Fibroblast of mammary gland (primary cell): ENCODE data around the gene EDC4.
"Not testable (repeated sequence)": the region's sequence is repeated elsewhere in the genome, so short reads cannot be mapped to it uniquely, and the experiment has no call there.

Experiments used
- DNase-seq: peaks from one replicate; pipeline ENCODE4 v3.0.0-alpha.2; 2010; ENCODE audit warnings: low read depth
- H3K4me3 ChIP-seq: 2 replicates; pipeline ENCODE4 v1.5.1; 2011; ENCODE audit warnings: low read depth, mild to moderate bottlenecking, low read length, moderate library complexity; ENCODE audit not compliant: control insufficient read depth
- TF ChIP-seq, protein P1 (sequence below): conservative IDR thresholded peaks from 2 replicates; pipeline ENCODE4 v1.5.1; 2011; ENCODE audit warnings: low read depth, low read length, inconsistent platforms; ENCODE audit not compliant: control insufficient read depth, insufficient read depth

The EDC4 gene

DNA sequence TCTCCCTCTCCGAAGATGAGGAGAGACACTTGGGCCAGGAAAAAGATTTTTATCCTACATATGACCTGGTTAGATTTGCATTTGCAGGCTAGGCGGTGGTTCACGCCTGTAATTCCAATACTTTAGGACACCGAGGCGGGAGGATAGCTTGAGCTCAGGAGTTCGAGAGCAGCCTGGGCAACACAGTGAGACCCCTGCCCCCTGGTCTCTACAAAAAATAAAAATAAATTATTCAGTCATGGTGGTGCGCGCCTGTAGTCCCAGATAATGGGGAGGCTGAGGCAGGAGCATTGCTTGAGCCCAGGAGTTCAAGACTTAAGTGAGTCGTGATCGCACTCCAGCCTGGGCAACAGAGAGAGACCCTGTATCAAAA, 38.6 kb upstream of the EDC4 start:
- DNase-seq: no peak
- TF ChIP-seq, protein P1, sequence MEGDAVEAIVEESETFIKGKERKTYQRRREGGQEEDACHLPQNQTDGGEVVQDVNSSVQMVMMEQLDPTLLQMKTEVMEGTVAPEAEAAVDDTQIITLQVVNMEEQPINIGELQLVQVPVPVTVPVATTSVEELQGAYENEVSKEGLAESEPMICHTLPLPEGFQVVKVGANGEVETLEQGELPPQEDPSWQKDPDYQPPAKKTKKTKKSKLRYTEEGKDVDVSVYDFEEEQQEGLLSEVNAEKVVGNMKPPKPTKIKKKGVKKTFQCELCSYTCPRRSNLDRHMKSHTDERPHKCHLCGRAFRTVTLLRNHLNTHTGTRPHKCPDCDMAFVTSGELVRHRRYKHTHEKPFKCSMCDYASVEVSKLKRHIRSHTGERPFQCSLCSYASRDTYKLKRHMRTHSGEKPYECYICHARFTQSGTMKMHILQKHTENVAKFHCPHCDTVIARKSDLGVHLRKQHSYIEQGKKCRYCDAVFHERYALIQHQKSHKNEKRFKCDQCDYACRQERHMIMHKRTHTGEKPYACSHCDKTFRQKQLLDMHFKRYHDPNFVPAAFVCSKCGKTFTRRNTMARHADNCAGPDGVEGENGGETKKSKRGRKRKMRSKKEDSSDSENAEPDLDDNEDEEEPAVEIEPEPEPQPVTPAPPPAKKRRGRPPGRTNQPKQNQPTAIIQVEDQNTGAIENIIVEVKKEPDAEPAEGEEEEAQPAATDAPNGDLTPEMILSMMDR: no peak
- peak overlapping the region; percentile 83 for H3K4me3 ChIP-seq

GRCh38 chr16:67837190-67837589, 35.7 kb upstream of the EDC4 start:
- not testable (repeated sequence) for DNase-seq, H3K4me3 ChIP-seq

DNA sequence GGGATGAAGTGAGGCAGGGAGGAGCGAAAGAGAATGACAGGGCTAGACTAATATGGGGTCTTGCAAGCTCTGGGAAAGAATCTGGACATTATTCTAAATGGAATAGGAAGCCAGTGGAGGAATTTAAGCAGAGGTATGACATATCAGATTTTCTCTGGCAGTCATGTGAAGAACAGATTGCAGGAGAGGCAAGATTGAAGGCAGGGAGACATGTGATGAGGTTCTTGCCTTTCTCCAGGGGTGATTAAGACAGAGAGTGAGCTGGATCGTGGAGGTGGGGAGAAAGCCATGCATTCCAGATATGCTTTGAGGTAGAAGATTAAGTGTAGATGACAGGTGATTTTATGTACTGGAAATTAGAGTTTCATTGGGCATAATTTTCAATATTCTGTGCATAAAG, 35.0 kb upstream of the EDC4 start:
- TF ChIP-seq, protein P1: no peak

DNA sequence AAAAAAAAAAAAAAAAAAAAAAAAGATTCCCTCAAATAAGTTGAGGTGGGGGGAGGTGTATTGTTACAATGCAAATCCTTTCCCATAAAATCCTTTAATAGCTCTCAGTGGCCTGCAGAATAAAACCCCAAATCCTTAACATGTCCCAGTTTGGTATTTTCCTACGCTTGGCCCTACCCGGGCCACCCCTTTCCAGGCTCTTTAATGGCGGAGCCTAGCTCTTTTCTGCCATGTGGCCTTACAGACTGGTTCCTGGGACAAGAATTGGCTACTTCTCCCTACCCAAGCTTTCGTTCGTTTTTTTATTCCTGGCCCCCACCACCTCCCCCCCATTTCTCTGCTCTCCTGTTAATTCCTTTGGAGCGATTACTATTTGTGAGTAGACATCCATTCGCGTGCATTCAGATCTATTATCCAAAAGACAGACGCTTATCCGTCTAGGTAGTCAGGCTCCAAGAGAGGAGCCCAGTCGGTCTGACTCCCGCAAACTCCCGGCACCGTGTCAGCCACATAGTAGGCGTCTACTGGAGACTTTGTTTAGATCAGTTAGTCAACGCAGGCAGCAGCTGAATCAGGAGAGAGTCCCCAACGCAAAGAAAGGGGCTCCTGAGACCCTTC, 31.5 kb upstream of the EDC4 start:
- TF ChIP-seq, protein P1: no peak
- peak overlapping the region; percentile 93 for H3K4me3 ChIP-seq
- DNase-seq: no peak

More for the DNA sequence above, 35.0 kb upstream of the EDC4 start:
- DNase-seq: no peak
- no peak overlapping the region for H3K4me3 ChIP-seq

GRCh38 chr16:67841816-67842508, 30.9 kb upstream of the EDC4 start, which contains the start of gene THAP11:
Gene THAP11, plus strand, starts transcription at chr16:67842320. Its CDS starts 235 bp downstream, at chr16:67842555.
- TF ChIP-seq, protein P1: peak; percentile 77
- DNase-seq: peak; percentile 93
- peak within 1 kb of the TSS; percentile 93 for H3K4me3 ChIP-seq

DNA sequence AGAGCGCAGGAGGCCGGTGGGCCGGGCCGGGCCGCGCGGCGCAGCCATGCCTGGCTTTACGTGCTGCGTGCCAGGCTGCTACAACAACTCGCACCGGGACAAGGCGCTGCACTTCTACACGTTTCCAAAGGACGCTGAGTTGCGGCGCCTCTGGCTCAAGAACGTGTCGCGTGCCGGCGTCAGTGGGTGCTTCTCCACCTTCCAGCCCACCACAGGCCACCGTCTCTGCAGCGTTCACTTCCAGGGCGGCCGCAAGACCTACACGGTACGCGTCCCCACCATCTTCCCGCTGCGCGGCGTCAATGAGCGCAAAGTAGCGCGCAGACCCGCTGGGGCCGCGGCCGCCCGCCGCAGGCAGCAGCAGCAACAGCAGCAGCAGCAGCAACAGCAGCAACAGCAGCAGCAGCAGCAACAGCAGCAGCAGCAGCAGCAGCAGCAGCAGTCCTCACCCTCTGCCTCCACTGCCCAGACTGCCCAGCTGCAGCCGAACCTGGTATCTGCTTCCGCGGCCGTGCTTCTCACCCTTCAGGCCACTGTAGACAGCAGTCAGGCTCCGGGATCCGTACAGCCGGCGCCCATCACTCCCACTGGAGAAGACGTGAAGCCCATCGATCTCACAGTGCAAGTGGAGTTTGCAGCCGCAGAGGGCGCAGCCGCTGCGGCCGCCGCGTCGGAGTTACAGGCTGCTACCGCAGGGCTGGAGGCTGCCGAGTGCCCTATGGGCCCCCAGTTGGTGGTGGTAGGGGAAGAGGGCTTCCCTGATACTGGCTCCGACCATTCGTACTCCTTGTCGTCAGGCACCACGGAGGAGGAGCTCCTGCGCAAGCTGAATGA, 30.1 kb upstream of the EDC4 start:
- DNase-seq: peak; percentile 45
- H3K4me3 ChIP-seq: peak overlapping the region; percentile 60
- TF ChIP-seq, protein P1: peak; percentile 24

GRCh38 chr16:67843343-67843765, 29.5 kb upstream of the EDC4 start:
- DNase-seq: no peak
- H3K4me3 ChIP-seq: peak overlapping the region; percentile 60
- TF ChIP-seq, protein P1: no peak
